ENCODE data around the gene FOXP3. TPM values are rescaled to one million over a fixed set of nuclear protein-coding genes. Genes with fewer than 3 reads are reported as not detected.

The FOXP3 gene
- total RNA-seq, 1 donor from 2014 or later = 1.5 TPM

DNA sequence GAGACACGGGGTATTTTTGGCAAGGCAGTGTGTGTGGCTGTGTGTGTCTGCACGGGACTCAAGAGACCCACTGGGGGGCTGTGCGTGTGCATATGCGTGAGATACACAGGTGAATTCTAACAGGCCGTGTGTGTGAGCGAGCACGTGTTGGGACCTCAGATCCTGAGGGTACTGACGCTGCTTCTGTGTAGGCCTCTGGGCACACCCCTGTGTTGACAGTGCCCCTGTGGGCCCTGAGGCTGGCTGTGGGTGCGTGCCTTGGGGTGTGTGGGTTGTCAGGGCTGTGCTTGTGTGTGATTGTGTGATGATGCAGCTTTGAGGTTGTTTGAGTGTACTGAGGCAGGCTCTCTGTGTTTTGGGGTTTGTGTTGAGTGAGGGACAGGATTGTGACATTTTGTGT lies 13.9 kb downstream of the FOXP3 start:
- TF ChIP-seq, protein P1, sequence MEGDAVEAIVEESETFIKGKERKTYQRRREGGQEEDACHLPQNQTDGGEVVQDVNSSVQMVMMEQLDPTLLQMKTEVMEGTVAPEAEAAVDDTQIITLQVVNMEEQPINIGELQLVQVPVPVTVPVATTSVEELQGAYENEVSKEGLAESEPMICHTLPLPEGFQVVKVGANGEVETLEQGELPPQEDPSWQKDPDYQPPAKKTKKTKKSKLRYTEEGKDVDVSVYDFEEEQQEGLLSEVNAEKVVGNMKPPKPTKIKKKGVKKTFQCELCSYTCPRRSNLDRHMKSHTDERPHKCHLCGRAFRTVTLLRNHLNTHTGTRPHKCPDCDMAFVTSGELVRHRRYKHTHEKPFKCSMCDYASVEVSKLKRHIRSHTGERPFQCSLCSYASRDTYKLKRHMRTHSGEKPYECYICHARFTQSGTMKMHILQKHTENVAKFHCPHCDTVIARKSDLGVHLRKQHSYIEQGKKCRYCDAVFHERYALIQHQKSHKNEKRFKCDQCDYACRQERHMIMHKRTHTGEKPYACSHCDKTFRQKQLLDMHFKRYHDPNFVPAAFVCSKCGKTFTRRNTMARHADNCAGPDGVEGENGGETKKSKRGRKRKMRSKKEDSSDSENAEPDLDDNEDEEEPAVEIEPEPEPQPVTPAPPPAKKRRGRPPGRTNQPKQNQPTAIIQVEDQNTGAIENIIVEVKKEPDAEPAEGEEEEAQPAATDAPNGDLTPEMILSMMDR (IDR thresholded peaks at IDR 0.05) = no peak
- no peak for TF ChIP-seq POLR2AphosphoS5 (IDR thresholded peaks at IDR 0.05; ENCODE audit: insufficient read depth in 1 of 2, low read depth in 1 of 2)
- TF ChIP-seq POLR2A (IDR thresholded peaks at IDR 0.05) = no peak
- Histone ChIP-seq H3K4me3 (no peak overlapping the region), H3K27me3 (no peaks in the 10 kb centered on the region), H3K27ac (no peak overlapping the region), H3K9me3 (no peaks in the 10 kb centered on the region), H3K36me3 (peaks cover 0 to 20% of the 10 kb centered on the region in 2 donors), H3K4me1 (no peaks in the 10 kb centered on the region)
- DNase-seq (ENCODE audit: extremely low spot score in 2 of 2) = no peak
- intact Hi-C loops (cut with DNase I) = no loop called here

DNA sequence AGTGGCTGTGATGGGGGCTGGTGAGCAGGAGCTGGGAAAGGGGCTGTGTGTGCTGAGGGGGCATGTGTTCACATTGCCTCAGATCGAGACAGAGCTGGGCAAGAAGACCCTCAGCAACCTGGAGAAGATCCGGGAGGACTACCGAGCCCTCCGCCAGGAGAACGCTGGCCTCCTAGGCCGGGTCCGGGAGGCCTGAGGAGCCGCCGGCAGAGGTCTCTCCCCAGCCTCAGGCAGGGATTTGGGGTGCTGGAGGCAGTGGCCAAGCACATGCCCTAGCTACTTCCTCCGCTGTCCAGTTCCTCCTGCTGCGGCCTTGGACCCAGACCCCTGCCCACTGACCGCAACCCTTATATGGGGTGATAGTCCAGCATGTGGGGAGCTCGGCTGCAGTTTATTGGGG lies 14.4 kb downstream of the FOXP3 start:
- intact Hi-C loops (cut with DNase I) = no loop called here
- DNase-seq (ENCODE audit: extremely low spot score in 2 of 2) = no peak
- TF ChIP-seq POLR2A (IDR thresholded peaks at IDR 0.05) (no peak), POLR2AphosphoS5 (IDR thresholded peaks at IDR 0.05; ENCODE audit: insufficient read depth in 1 of 2, low read depth in 1 of 2) (no peak)
- TF ChIP-seq, protein P1 (IDR thresholded peaks at IDR 0.05) = no peak
- no peaks in the 10 kb centered on the region for H3K27me3 ChIP-seq
- no peaks in the 10 kb centered on the region for H3K4me1 ChIP-seq
- no peaks in the 10 kb centered on the region for H3K9me3 ChIP-seq
- no peak overlapping the region for H3K27ac ChIP-seq
- H3K4me3 ChIP-seq = no peak overlapping the region
- H3K36me3 ChIP-seq = peaks cover 0 to 20% of the 10 kb centered on the region in 2 donors

DNA sequence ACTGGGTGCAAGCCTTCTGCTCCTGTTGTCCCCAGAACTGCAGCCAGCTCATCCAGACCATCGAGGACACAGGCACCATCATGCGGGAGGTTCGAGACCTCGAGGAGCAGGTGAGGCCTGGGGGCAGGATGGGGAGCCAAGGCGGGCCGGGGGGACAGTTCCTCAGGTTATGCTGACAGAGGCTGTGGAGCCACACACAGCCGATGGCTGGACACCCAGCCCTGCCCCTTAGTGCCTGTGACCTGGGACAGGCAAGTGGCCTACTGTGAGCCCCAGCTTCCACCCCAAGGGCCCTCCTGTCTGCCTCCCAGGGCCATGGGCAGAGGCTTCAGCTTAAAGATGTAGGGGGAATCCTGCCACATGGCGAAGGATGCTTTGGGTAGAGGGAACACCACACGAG lies 14.9 kb downstream of the FOXP3 start:
- Histone ChIP-seq H3K27me3 (no peaks in the 10 kb centered on the region), H3K36me3 (peaks cover 0 to 20% of the 10 kb centered on the region in 2 donors), H3K4me3 (no peak overlapping the region), H3K9me3 (no peaks in the 10 kb centered on the region), H3K27ac (no peak overlapping the region), H3K4me1 (no peaks in the 10 kb centered on the region)
- no peak for TF ChIP-seq POLR2AphosphoS5 (IDR thresholded peaks at IDR 0.05; ENCODE audit: insufficient read depth in 1 of 2, low read depth in 1 of 2)
- TF ChIP-seq, protein P1 (IDR thresholded peaks at IDR 0.05) = no peak
- TF ChIP-seq POLR2A (IDR thresholded peaks at IDR 0.05) = no peak
- no peak for DNase-seq (ENCODE audit: extremely low spot score in 2 of 2)
- intact Hi-C loops (cut with DNase I) = no loop called here

DNA sequence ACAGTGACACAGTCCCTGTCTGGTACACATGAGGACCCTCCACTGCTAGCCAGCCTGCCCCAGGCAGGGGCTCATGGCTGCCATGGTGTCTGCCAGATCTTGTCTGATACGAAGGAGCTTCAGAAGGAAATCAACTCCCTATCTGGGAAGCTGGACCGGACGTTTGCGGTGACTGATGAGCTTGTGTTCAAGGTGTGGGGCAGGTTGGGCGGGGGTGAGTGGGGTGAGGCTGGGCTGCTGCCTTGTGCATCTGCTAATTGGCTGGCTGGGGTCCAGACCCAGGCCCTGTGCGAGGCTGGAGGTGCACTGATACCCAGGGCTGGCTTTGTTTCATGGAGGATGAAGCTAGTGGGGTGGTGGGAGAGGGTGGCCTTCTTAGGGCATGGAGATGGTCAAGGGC lies 15.4 kb downstream of the FOXP3 start:
- intact Hi-C loops (cut with DNase I) = no loop called here
- no peaks in the 10 kb centered on the region for H3K27me3 ChIP-seq

More for the DNA sequence above, 15.4 kb downstream of the FOXP3 start:
- TF ChIP-seq POLR2A (IDR thresholded peaks at IDR 0.05) = no peak
- TF ChIP-seq, protein P1 (IDR thresholded peaks at IDR 0.05) = no peak
- TF ChIP-seq POLR2AphosphoS5 (IDR thresholded peaks at IDR 0.05; ENCODE audit: insufficient read depth in 1 of 2, low read depth in 1 of 2) = no peak
- Histone ChIP-seq H3K27ac (no peak overlapping the region), H3K4me1 (no peaks in the 10 kb centered on the region), H3K9me3 (no peaks in the 10 kb centered on the region), H3K36me3 (peaks cover 0 to 20% of the 10 kb centered on the region in 2 donors), H3K4me3 (no peak overlapping the region)
- DNase-seq (ENCODE audit: extremely low spot score in 2 of 2) = no peak

Data from vagina (tissue), 2 donors.